Measurements from ENCODE around the gene OR6K6. TPM values are rescaled to one million over a fixed set of nuclear protein-coding genes. Genes with fewer than 3 reads are reported as not detected.

Gene OR6K6
- total RNA-seq, 4 donors from 2014 or later, result not detected

DNA sequence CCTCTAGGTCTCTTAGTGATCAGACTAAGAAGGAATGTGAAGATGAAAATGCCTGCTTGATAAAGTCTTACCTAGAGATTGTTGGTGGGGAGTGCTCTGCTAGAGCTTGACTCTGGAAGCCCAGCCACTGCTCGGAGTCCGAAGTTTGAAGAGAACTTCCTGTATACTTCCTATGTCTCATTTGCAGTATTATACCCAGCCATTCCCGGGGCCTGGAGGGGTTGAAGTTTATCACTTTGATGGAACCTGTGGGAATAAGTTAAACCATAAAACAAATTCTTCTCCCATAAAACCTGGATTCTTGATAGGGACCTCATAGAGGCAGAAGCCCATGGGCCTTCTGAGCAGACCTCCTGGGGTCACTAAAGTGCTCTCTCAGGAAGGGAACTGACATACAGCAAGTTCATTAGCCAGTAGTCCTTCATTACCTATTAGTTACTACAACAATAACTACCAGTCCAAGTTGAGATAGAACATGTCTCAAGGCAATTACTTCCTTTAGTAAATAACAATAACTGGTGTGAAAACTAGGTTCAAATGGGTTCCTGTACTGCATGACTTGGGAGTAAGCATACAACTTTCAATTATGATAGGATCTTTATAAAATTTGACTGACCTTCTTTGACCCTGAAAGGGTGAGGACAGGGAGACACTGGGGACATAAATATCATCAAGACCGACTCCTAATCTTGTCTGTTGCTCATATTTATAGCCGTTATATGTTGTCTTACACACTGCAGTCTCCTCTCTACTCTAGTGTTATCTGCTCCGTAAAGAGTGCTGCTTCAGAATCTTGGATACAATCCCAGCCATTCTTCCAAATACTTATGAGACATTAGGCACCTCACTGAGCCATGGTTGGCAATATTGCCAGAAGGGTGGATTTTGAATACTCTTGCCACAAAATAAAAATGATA, 17.7 kb downstream of the OR6K6 start, which contains the start of gene OR6N1:
OR6N1 (minus strand) TSS at position 246 of the 917 bp plus-strand sequence. CDS start 5,513 bp downstream, outside the sequence.
- TF ChIP-seq CTCF (IDR thresholded peaks at IDR 0.05), result no peak
- no peak for TF ChIP-seq POLR2A (IDR thresholded peaks at IDR 0.05)
- no peak for TF ChIP-seq POLR2AphosphoS5 (IDR thresholded peaks at IDR 0.05)
- TF ChIP-seq EP300 (IDR thresholded peaks at IDR 0.05), result no peak
- Histone ChIP-seq H3K4me1 (no peaks in the 10 kb centered on the region), H3K4me3 (no peak within 1 kb of the TSS), H3K27me3 (no peaks in the 10 kb centered on the region), H3K9me3 (no peaks in the 10 kb centered on the region), H3K27ac (no peak within 1 kb of the TSS), H3K36me3 (no peaks in the 10 kb centered on the region)
- DNase-seq (ENCODE audit: low spot score in 2 of 2), result no peak
- WGBS, result 54% methylated on average over 6 of the region's 6 CpGs

DNA sequence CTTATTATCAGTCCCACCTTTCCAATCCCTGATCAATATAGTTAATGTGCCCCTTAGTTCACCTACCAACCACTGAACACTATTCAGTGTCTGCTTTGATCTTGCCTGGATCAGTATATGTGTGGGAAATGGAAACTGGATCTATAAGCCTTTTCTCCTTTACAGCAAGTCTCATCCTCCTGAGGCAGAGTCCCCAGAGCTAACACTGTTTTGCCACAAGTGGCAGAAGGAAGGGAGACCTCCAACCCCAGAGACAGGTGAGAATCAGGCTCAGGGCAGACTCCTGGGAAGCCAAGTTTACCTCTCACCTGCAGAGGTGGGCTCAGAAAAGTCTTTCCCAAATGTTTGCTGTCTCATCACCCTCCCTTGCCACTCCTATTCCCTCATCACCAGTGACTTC, 26.6 kb downstream of the OR6K6 start, which contains the start of gene OR6N2:
OR6N2 (minus strand) TSS at position 101 of the 400 bp plus-strand sequence. CDS start 3,569 bp downstream, outside the sequence.
- Histone ChIP-seq H3K9me3 (no peaks in the 10 kb centered on the region), H3K27me3 (no peaks in the 10 kb centered on the region), H3K4me3 (no peak within 1 kb of the TSS), H3K27ac (no peak within 1 kb of the TSS), H3K36me3 (no peaks in the 10 kb centered on the region), H3K4me1 (no peaks in the 10 kb centered on the region)
- no peak for TF ChIP-seq CTCF (IDR thresholded peaks at IDR 0.05)
- no peak for TF ChIP-seq POLR2AphosphoS5 (IDR thresholded peaks at IDR 0.05)
- TF ChIP-seq POLR2A (IDR thresholded peaks at IDR 0.05), result no peak
- TF ChIP-seq EP300 (IDR thresholded peaks at IDR 0.05), result no peak
- no peak for DNase-seq (ENCODE audit: low spot score in 2 of 2)

DNA sequence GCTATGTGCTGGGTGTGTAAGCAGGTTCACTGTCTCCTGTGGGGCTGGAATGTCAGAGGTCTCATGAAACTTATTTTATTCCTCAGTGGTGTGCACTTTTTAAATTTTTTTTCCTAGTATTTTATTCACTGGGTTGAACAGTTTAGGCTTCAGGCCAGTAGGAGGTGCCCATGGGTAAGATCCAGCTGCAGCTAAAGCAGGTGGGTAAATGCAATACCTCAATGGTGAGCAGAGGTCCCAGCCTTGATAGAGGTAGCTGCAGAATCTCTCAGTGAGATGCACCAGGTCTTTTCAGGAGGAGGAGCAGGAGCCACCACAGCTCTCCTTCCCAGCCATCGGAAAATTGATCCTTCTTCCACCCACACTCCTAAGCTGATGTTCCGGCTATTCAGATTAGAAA, 39.1 kb downstream of the OR6K6 start:
- Histone ChIP-seq H3K27ac (no peak overlapping the region), H3K27me3 (no peaks in the 10 kb centered on the region), H3K4me3 (no peak overlapping the region), H3K36me3 (no peaks in the 10 kb centered on the region), H3K4me1 (no peaks in the 10 kb centered on the region), H3K9me3 (no peaks in the 10 kb centered on the region)
- no peak for DNase-seq (ENCODE audit: low spot score in 2 of 2)
- WGBS, result 77% methylated on average over 2 of the region's 2 CpGs
- TF ChIP-seq CTCF (IDR thresholded peaks at IDR 0.05) (no peak), POLR2A (IDR thresholded peaks at IDR 0.05) (no peak), POLR2AphosphoS5 (IDR thresholded peaks at IDR 0.05) (no peak), EP300 (IDR thresholded peaks at IDR 0.05) (no peak)

GRCh38 chr1:158794247-158794646, 39.7 kb downstream of the OR6K6 start:
- no peak overlapping the region for H3K27ac ChIP-seq
- TF ChIP-seq CTCF (IDR thresholded peaks at IDR 0.05) (no peak), POLR2AphosphoS5 (IDR thresholded peaks at IDR 0.05) (no peak), POLR2A (IDR thresholded peaks at IDR 0.05) (no peak), EP300 (IDR thresholded peaks at IDR 0.05) (no peak)
- no peak for DNase-seq (ENCODE audit: low spot score in 2 of 2)
- no peaks in the 10 kb centered on the region for H3K36me3 ChIP-seq
- no peaks in the 10 kb centered on the region for H3K27me3 ChIP-seq
- no peak overlapping the region for H3K4me3 ChIP-seq
- H3K4me1 ChIP-seq, result no peaks in the 10 kb centered on the region
- no peaks in the 10 kb centered on the region for H3K9me3 ChIP-seq
- WGBS, result 57% methylated on average over 5 of the region's 6 CpGs

DNA sequence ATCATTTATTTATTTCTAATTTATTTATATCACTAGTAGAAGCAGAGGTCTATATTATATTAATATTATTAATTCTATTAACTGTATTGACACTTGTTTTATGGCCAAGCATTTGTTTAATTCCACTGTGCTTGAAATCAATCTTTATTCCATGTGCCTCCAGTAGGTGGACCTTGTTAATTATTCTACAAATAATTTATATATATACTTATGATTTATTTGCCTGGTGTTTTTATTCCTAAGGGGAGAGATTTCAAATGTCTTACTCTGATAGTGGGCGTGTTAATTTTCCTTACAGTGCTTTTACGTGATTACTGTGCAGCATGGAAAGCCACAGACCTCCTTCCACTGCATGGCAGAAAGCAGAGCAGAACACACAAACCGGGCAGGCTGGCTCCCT, 44.0 kb downstream of the OR6K6 start:
- no peak for DNase-seq (ENCODE audit: low spot score in 2 of 2)
- Histone ChIP-seq H3K4me1 (no peaks in the 10 kb centered on the region), H3K9me3 (no peaks in the 10 kb centered on the region), H3K27me3 (no peaks in the 10 kb centered on the region), H3K4me3 (no peak overlapping the region), H3K27ac (no peak overlapping the region), H3K36me3 (no peaks in the 10 kb centered on the region)
- TF ChIP-seq POLR2AphosphoS5 (IDR thresholded peaks at IDR 0.05), result no peak
- no peak for TF ChIP-seq CTCF (IDR thresholded peaks at IDR 0.05)
- TF ChIP-seq EP300 (IDR thresholded peaks at IDR 0.05), result no peak
- TF ChIP-seq POLR2A (IDR thresholded peaks at IDR 0.05), result no peak
- 49% methylated on average over 3 of the region's 3 CpGs for WGBS

All from suprapubic skin (tissue), 4 donors.